GM18858 (cell line): ENCODE data around the gene ZNF561.
"Not testable (repeated sequence)": the region's sequence is repeated elsewhere in the genome, so short reads cannot be mapped to it uniquely, and the experiment has no call there.

ENCODE experiments used
- ATAC-seq: cut with Tn5 transposase; IDR thresholded peaks from one replicate; pipeline ENCODE4 v1.9.1; 2021; ENCODE audit not compliant: unreplicated experiment

The ZNF561 gene

DNA sequence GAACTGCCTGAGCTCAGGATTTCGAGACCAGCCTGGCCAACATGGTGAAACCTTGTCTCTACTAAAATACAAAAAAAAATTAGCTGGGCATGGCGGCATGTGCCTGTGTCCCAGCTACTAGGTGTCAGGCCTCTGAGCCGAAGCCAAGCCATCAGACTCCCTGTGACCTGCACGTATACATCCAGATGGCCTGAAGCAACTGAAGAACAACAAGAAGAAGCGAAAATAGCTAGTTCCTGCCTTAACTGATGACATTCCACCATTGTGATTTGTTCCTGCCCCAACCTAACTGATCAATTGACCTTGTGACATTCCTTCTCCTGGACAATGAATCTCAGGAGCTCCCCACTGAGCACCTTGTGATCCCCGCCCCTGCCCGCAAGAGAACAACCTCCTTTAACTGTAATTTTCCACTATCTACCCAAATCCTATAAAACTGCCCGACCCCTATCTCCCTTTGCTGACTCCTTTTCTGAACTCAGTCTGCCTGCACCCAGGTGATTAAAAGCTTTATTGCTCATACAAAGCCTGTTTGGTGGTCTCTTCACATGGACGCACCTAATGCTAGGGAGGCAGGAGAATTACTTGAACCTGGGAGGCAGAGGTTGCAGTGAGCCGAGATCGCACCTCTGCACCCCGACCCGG is 38.8 kb downstream of the ZNF561 start:
- not testable (repeated sequence) for ATAC-seq

DNA sequence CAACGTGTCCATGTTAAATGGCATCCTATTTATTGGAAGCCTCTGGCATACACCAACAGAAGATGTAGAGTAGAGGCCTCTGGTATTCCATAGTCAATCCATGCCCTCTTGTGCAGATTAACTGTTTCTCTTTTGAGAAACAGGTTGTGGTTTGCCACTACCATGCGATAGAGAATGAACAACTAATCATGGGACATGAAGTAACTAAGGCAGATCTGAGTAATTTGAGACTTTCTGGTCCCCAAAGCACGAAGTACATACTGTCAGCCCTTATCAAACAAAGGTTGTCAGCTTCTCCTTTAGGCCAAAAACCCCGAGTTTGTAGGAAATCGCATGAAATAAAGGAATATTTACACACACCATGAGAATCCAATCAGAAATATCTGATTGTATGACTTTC is 40.3 kb downstream of the ZNF561 start:
- no peak for ATAC-seq

DNA sequence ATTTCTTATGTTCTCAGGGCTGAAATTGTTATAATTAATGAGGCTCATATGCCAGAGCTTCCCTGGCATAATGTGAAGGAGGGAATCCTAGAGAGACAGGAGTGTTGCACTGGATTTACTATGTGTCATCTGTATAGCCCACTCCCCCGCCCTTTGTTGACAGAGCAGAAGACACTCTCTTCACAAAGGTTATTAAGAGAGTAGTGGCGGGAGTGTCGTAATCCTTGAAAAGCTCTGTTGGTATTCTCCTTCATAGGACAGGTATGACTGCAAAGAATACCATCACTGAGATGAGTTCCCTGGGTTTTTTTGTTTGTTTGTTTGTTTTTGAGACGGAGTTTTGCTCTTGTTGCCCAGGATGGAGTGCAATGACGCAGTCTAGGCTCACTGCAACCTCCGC is 50.8 kb downstream of the ZNF561 start:
- no peak for ATAC-seq

DNA sequence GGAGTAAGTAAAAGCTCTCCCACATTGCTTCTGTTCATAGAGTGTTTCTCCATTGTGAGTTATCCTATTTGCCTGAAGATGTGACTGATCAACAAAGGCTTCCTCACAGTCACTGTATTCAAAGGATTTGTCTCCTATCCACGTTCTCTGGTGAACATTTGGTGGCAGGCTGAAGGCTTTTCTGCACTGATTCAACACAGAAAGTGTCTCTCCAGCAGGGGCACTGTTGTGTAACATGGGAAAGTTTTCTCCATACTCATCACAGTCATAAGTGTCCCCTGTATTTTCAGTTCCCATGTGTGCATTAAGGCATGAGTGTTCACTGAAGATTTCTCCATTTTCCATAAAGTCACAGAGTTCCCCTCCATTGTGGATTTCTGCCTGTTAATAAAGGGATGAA is 54.3 kb downstream of the ZNF561 start:
- no peak for ATAC-seq

DNA sequence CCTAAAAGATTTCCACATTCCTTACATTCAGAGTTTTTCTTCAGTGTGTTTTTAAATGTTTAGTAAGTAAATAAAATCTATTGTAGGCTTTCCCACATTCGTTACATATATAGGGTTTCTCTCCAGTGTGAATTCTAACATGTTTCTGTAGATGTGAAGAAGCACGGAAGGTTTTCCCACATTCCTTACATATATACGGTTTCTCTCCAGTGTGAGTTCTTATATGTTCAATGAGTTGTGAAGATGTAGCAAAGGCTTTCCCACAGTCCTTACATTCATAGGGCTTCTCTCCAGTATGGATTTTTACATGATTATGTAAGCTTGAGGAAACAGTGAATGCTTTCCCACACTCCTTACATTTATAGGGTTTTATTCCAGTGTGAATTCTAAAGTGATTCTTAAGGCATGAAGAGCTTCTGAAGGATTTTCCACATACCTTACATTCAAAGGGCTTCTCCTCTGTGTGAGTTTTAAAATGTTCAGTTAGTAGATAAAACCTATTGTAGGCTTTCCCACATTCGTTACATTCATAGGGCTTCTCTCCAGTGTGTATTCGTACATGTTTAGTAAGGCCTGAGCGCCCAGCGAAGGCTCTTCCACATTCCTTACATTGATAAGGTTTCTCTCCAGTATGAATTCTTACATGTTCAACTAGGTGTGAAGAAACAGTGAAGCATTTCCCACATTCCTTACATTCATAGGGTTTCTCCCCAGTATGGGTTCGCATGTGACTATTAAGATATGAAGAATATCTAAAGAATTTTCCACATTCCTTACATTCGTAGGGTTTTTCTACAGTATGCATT is 54.9 kb downstream of the ZNF561 start:
- ATAC-seq, result no peak
